B cell (primary cell): ENCODE results near the gene NLGN1. TPM values are rescaled to one million over a fixed set of nuclear protein-coding genes. Genes with fewer than 3 reads are reported as not detected.

Experiments used
- ATAC-seq: fragments of 200-7000 bp; cut with Tn5 transposase; one replicate; pipeline ENCODE4 v1.10.0; 2021; ENCODE audit warnings: low read depth, mild to moderate bottlenecking, moderate number of reproducible peaks, moderate library complexity
- CTCF ChIA-PET: fragments of 350-600 bp; sonication (Branson Sonifier 250); formaldehyde crosslinking; loops from one replicate; lab custom pipeline; 2021; ENCODE audit warnings: antibody characterized with exemption, inconsistent platforms; lab: Charles Lee
- POLR2A ChIA-PET: fragments of 350-600 bp; sonication (Branson Sonifier 250); formaldehyde crosslinking; loops from one replicate; lab custom pipeline; 2021; ENCODE audit warnings: antibody characterized with exemption; lab: Charles Lee
- DNase-seq: peaks from one replicate; pipeline ENCODE4 v3.0.0; 2013
- H2AFZ ChIP-seq: 2 replicates; pipeline ENCODE4 v1.6.1; 2012; ENCODE audit warnings: mild to moderate bottlenecking, low read depth, low read length; ENCODE audit not compliant: insufficient read depth, poor library complexity, severe bottlenecking
- H3K27ac ChIP-seq, 2 donors: 1 replicate in 1 of 2; 2 replicates in 1 of 2; pipeline ENCODE4 v1.5.1; 2012 to 2013; ENCODE audit warnings: low read length in 2 of 2, mild to moderate bottlenecking in 2 of 2, moderate library complexity in 1 of 2
- H3K27me3 ChIP-seq, 4 experiments: fragments of 200-600 bp in 1 of 4; sonication (generic) in 1 of 4; replicated peaks in 1 of 4; 1 replicate in 2 of 4; 2 replicates in 2 of 4; pipeline versions ENCODE4 v1.6.1 to v1.7.0; 2013 to 2016; ENCODE audit warnings: low read length in 3 of 4, mild to moderate bottlenecking in 2 of 4, mixed read lengths in 1 of 4, moderate library complexity in 1 of 4; ENCODE audit not compliant: insufficient read depth in 4 of 4, control insufficient read depth in 3 of 4; ENCODE audit errors: control extremely low read depth in 1 of 4
- H3K36me3 ChIP-seq, 2 experiments: replicated peaks in 1 of 2; 1 replicate in 1 of 2; 2 replicates in 1 of 2; pipeline versions ENCODE4 v1.6.1 to v1.7.1; 2013; ENCODE audit warnings: low read length in 1 of 2; ENCODE audit not compliant: insufficient read depth in 2 of 2, control insufficient read depth in 1 of 2; ENCODE audit errors: control extremely low read depth in 1 of 2, extremely low read depth in 1 of 2
- H3K4me1 ChIP-seq, 2 donors: fragments of 200-600 bp in 1 of 2; sonication (generic) in 1 of 2; 1 replicate in 1 of 2; 2 replicates in 1 of 2; pipeline versions ENCODE4 v1.5.1 to v1.6.1; 2013 to 2017; ENCODE audit warnings: low read length in 2 of 2; ENCODE audit not compliant: control insufficient read depth in 2 of 2, insufficient read depth in 2 of 2
- H3K4me2 ChIP-seq: replicated peaks from 2 replicates; pipeline ENCODE3; 2012; ENCODE audit warnings: mild to moderate bottlenecking, low read depth, low read length; ENCODE audit not compliant: poor library complexity, severe bottlenecking
- H3K4me3 ChIP-seq, 5 experiments: fragments of 200-600 bp in 1 of 5; sonication (generic) in 1 of 5; 1 replicate in 3 of 5; 2 replicates in 2 of 5; pipeline versions ENCODE4 v1.5.1 to v1.7.0; 2011 to 2016; ENCODE audit warnings: low read length in 4 of 5, mild to moderate bottlenecking in 4 of 5, low read depth in 2 of 5, control low read depth in 1 of 5, moderate library complexity in 1 of 5; ENCODE audit not compliant: insufficient read depth in 1 of 5; ENCODE audit errors: control extremely low read depth in 1 of 5, extremely low read depth in 1 of 5
- H3K79me2 ChIP-seq: fragments of 200-600 bp; sonication (generic); one replicate; pipeline ENCODE4 v1.6.0; 2016; ENCODE audit warnings: low read length; ENCODE audit not compliant: control insufficient read depth, insufficient read depth
- H3K9ac ChIP-seq: fragments of 200-600 bp; sonication (generic); 2 replicates; pipeline ENCODE4 v1.6.1; 2017; ENCODE audit warnings: mild to moderate bottlenecking, low read length, moderate library complexity
- H3K9me3 ChIP-seq, 3 donors: one replicate each; pipeline versions ENCODE4 v1.6.1 to v1.7.1; 2013; ENCODE audit warnings: low read length in 2 of 3; ENCODE audit not compliant: control insufficient read depth in 2 of 3, insufficient read depth in 1 of 3; ENCODE audit errors: control extremely low read depth in 1 of 3
- H4K20me1 ChIP-seq: 2 replicates; pipeline ENCODE4 v1.6.0; 2012; ENCODE audit warnings: mild to moderate bottlenecking, low read length; ENCODE audit not compliant: insufficient read depth, control insufficient read depth, poor library complexity, severe bottlenecking
- H3K27ac Mint-ChIP-seq: one replicate; pipeline ENCODE4 v1.8.0; 2021; ENCODE audit warnings: mixed read lengths
- H3K27me3 Mint-ChIP-seq: one replicate; pipeline ENCODE4 v1.8.0; 2021; ENCODE audit warnings: mixed read lengths
- H3K4me1 Mint-ChIP-seq: one replicate; pipeline ENCODE4 v1.8.0; 2021; ENCODE audit warnings: mixed read lengths
- H3K4me3 Mint-ChIP-seq: one replicate; pipeline ENCODE4 v1.8.0; 2021; ENCODE audit warnings: mixed read lengths
- H3K9me3 Mint-ChIP-seq: one replicate; pipeline ENCODE4 v1.8.0; 2022; ENCODE audit warnings: mixed read lengths; ENCODE audit not compliant: insufficient read depth
- CTCF ChIP-seq: fragments of 200-600 bp; IDR thresholded peaks from one replicate; pipeline ENCODE4 v1.8.0; 2022; ENCODE audit warnings: antibody characterized with exemption, mild to moderate bottlenecking
- EZH2 ChIP-seq: IDR thresholded peaks from 2 replicates; pipeline ENCODE4 v1.6.1; 2012; ENCODE audit warnings: borderline replicate concordance, low read depth, mild to moderate bottlenecking, moderate library complexity, low read length; ENCODE audit not compliant: insufficient read depth, poor library complexity, severe bottlenecking
- WGBS: methylation state at CpG from one replicate; pipeline ENCODE4 v1.1.5; 2013; ENCODE audit warnings: missing lambda C conversion rate; ENCODE audit not compliant: insufficient coverage; 5-methylcytosine and 5-hydroxymethylcytosine counted together
- intact Hi-C: fragments of 100-400 bp; cut with micrococcal nuclease; formaldehyde crosslinking; loops from one replicate; pipeline ENCODE4 v1.10.0; 2022
- polyA plus RNA-seq: library from polyadenylated mRNA; depleted of rRNA; stranded (reverse); fragments of >200 nt; gene quantifications from 2 replicates; pipeline ENCODE4 v1.2.3, GENCODE V29; 2012
- total RNA-seq, 2 donors: library from RNA; stranded (reverse); fragments of 120-200 nt in 1 of 2; gene quantifications; 1 replicate in 1 of 2; 2 replicates in 1 of 2; pipeline versions ENCODE4 v1.2.3 to v1.2.4, GENCODE V29; 2013 to 2022

NLGN1 gene
- total and polyA plus RNA-seq, 2 donors (not counting 1 experiment from before 2014, with no cell fraction given), result not detected

GRCh38 chr3:174010907-174011306 is 613.4 kb downstream of the NLGN1 start:
- H4K20me1 ChIP-seq, result no peaks in the 10 kb centered on the region
- WGBS, result no CpG with 5 or more reads among the region's 1 CpG
- H3K4me3 ChIP-seq, result no peak overlapping the region
- CTCF ChIA-PET, result no interaction called here
- ATAC-seq (no peak), DNase-seq (no peak)
- intact Hi-C loops, result no loop called here
- POLR2A ChIA-PET, result no interaction called here
- no peak overlapping the region for H3K4me3 Mint-ChIP-seq
- H3K27ac Mint-ChIP-seq, result no peak overlapping the region
- no peak overlapping the region for H3K9ac ChIP-seq
- no peak for TF ChIP-seq CTCF
- no peaks in the 10 kb centered on the region for H3K79me2 ChIP-seq
- no peak overlapping the region for H2AFZ ChIP-seq
- no peak overlapping the region for H3K27ac ChIP-seq
- H3K9me3 Mint-ChIP-seq, result peaks cover 2% of the 10 kb centered on the region
- H3K4me1 ChIP-seq, result no peaks in the 10 kb centered on the region
- no peaks in the 10 kb centered on the region for H3K27me3 ChIP-seq
- H3K4me1 Mint-ChIP-seq, result no peaks in the 10 kb centered on the region
- no peaks in the 10 kb centered on the region for H3K36me3 ChIP-seq
- H3K27me3 Mint-ChIP-seq, result no peaks in the 10 kb centered on the region
- no peaks in the 10 kb centered on the region for H3K9me3 ChIP-seq
- no peak overlapping the region for H3K4me2 ChIP-seq

GRCh38 chr3:174016186-174016585 is 618.6 kb downstream of the NLGN1 start:
- Histone ChIP-seq H3K36me3 (no peaks in the 10 kb centered on the region), H4K20me1 (no peaks in the 10 kb centered on the region), H3K79me2 (no peaks in the 10 kb centered on the region), H3K27me3 (no peaks in the 10 kb centered on the region), H3K27ac (no peak overlapping the region), H3K9ac (no peak overlapping the region), H2AFZ (no peak overlapping the region), H3K9me3 (no peaks in the 10 kb centered on the region), H3K4me3 (no peak overlapping the region), H3K4me2 (no peak overlapping the region), H3K4me1 (no peaks in the 10 kb centered on the region)
- POLR2A ChIA-PET, result no interaction called here
- CTCF ChIA-PET, result no interaction called here
- Mint-ChIP-seq H3K4me3 (no peak overlapping the region), H3K27ac (no peak overlapping the region), H3K9me3 (peaks cover 2% of the 10 kb centered on the region), H3K4me1 (no peaks in the 10 kb centered on the region), H3K27me3 (no peaks in the 10 kb centered on the region)
- intact Hi-C loops, result no loop called here
- ATAC-seq (no peak), DNase-seq (no peak)
- WGBS, result 86% methylated on average over 1 of the region's 4 CpGs
- TF ChIP-seq EZH2 (no peak), CTCF (no peak)
